Measurements from ENCODE around the gene C1orf56.
A peak's percentile ranks its signal among the peaks of the same experiment; 100 is the strongest.

Gene C1orf56

GRCh38 chr1:151049458-151049857, 1.9 kb downstream of the C1orf56 start:
- peak overlapping the region in 1 of 2 donors; percentile 98 for H3K27ac ChIP-seq
- peaks cover 23 to 36% (median 29%) of the 10 kb centered on the region in 3 donors for H3K36me3 ChIP-seq
- H3K4me1 ChIP-seq: peaks cover 0 to 23% (median 13%) of the 10 kb centered on the region in 4 donors
- H3K27me3 ChIP-seq: no peaks in the 10 kb centered on the region
- H3K4me3 ChIP-seq: no peak overlapping the region
- intact Hi-C loops (cut with DNase I; ENCODE audit: low total_unique reads): no loop called here
- DNase-seq: no peak
- no peak for TF ChIP-seq CTCF (IDR thresholded peaks at IDR 0.05)
- H3K9me3 ChIP-seq: no peaks in the 10 kb centered on the region

- Histone ChIP-seq H3K27ac (peak overlapping the region in 1 of 2 donors; percentile 98), H3K36me3 (peaks cover 29 to 43% (median 36%) of the 10 kb centered on the region in 3 donors), H3K9me3 (no peaks in the 10 kb centered on the region), H3K27me3 (no peaks in the 10 kb centered on the region), H3K4me3 (no peak overlapping the region), H3K4me1 (peaks cover 0 to 23% (median 13%) of the 10 kb centered on the region in 4 donors)
- no peak for TF ChIP-seq CTCF (IDR thresholded peaks at IDR 0.05)
- intact Hi-C loops (cut with DNase I; ENCODE audit: low total_unique reads): no loop called here
- DNase-seq: no peak
These were observed 2.6 kb downstream of the C1orf56 start for GRCh38 chr1:151050051-151050688.

- no peaks in the 10 kb centered on the region for H3K9me3 ChIP-seq
- TF ChIP-seq CTCF (IDR thresholded peaks at IDR 0.05): no peak
- H3K27ac ChIP-seq: no peak overlapping the region
These were observed 3.9 kb downstream of the C1orf56 start for GRCh38 chr1:151051356-151052009.

GRCh38 chr1:151054971-151055547, 7.5 kb downstream of the C1orf56 start:
- Histone ChIP-seq H3K27ac (peak overlapping the region; percentile 81 to 91), H3K4me1 (peaks cover 0 to 35% (median 26%) of the 10 kb centered on the region in 4 donors), H3K4me3 (no peak overlapping the region), H3K36me3 (peaks cover 39 to 60% (median 47%) of the 10 kb centered on the region in 3 donors), H3K9me3 (no peaks in the 10 kb centered on the region), H3K27me3 (no peaks in the 10 kb centered on the region)
- intact Hi-C loops (cut with DNase I; ENCODE audit: low total_unique reads): no loop called here
- no peak for TF ChIP-seq CTCF (IDR thresholded peaks at IDR 0.05)
- DNase-seq: no peak

More at GRCh38 chr1:151051356-151052009, 3.9 kb downstream of the C1orf56 start:
- Histone ChIP-seq H3K27me3 (no peaks in the 10 kb centered on the region), H3K36me3 (peaks cover 35 to 56% (median 47%) of the 10 kb centered on the region in 3 donors), H3K4me1 (peaks cover 0 to 36% (median 22%) of the 10 kb centered on the region in 4 donors), H3K4me3 (no peak overlapping the region)
- DNase-seq: no peak
- intact Hi-C loops (cut with DNase I; ENCODE audit: low total_unique reads): no loop called here

- DNase-seq: no peak
- Histone ChIP-seq H3K27me3 (no peaks in the 10 kb centered on the region), H3K4me3 (no peak overlapping the region), H3K36me3 (peaks cover 39 to 60% (median 47%) of the 10 kb centered on the region in 3 donors), H3K4me1 (peaks cover 0 to 38% (median 27%) of the 10 kb centered on the region in 4 donors), H3K27ac (peak overlapping the region; percentile 81 to 91), H3K9me3 (no peaks in the 10 kb centered on the region)
- no peak for TF ChIP-seq CTCF (IDR thresholded peaks at IDR 0.05)
- intact Hi-C loops (cut with DNase I; ENCODE audit: low total_unique reads): no loop called here
These were observed 8.0 kb downstream of the C1orf56 start for GRCh38 chr1:151055581-151055980.

All from tibial artery (tissue), 4 donors.